Measurements from ENCODE around the gene PLA2G4A.

PLA2G4A gene

DNA sequence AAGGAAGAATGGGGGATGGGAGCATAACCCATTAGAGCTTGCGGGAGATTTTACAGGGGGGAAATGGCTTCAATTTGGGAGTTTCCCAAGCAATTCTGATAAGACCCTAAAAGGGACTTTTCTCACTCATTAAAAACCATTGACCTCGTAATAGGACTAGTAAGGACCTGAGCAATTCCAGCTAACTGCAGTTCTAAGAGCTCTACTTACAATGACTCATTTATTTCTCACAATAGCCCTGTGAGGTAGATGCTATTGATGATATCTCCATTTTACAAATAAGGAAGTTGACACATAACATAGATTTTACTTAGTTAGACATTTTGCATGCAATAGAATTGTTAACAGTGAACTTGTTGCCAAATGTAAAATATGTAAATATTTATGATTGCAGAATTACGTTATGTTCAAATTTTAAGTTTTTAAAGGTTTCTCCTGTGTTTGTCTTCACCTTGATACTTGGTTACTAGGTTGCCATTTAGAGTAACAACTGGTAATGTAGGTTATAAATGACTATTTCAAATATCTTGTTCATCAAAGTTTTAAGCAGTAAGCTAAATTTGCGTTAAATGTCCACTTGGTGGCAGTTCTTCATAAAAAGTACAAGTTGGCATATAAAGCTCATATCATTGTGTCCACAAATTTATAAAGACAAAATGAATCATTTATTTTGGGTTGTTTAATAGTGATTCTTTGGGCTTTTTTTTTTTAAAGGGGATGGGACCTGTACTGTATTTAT is 182.0 kb downstream of the PLA2G4A start:
- Histone ChIP-seq H3K36me3 (ENCODE audit: insufficient read depth, low read length) (no peaks in the 10 kb centered on the region), H3K4me1 (ENCODE audit: insufficient read depth, low read length, poor library complexity, severe bottlenecking) (no peaks in the 10 kb centered on the region), H3K9me2 (replicated peaks; ENCODE audit: low read depth, low read length) (no peaks in the 10 kb centered on the region), H4K20me1 (ENCODE audit: insufficient read depth, low read length, poor library complexity, severe bottlenecking) (no peaks in the 10 kb centered on the region), H3F3A (ENCODE audit: low read depth) (no peaks in the 10 kb centered on the region), H3K4me3 (ENCODE audit: low read length, poor library complexity, severe bottlenecking) (no peak overlapping the region), H3K27me3 (ENCODE audit: insufficient read depth, low read length, poor library complexity, severe bottlenecking) (no peaks in the 10 kb centered on the region), H3K79me2 (ENCODE audit: insufficient read depth, low read length) (no peaks in the 10 kb centered on the region), H3K4me2 (ENCODE audit: low read depth, low read length, poor library complexity, severe bottlenecking) (no peak overlapping the region), H3K9ac (ENCODE audit: low read depth, low read length, poor library complexity, severe bottlenecking) (no peak overlapping the region), H2AFZ (ENCODE audit: low read length) (no peak overlapping the region), H3K9me3 (ENCODE audit: insufficient read depth, low read depth, low read length) (0 out of 2 replicates have a peak, but pooled peaks cover 6% of the 10 kb centered on the region)
- TF ChIP-seq, protein P1, sequence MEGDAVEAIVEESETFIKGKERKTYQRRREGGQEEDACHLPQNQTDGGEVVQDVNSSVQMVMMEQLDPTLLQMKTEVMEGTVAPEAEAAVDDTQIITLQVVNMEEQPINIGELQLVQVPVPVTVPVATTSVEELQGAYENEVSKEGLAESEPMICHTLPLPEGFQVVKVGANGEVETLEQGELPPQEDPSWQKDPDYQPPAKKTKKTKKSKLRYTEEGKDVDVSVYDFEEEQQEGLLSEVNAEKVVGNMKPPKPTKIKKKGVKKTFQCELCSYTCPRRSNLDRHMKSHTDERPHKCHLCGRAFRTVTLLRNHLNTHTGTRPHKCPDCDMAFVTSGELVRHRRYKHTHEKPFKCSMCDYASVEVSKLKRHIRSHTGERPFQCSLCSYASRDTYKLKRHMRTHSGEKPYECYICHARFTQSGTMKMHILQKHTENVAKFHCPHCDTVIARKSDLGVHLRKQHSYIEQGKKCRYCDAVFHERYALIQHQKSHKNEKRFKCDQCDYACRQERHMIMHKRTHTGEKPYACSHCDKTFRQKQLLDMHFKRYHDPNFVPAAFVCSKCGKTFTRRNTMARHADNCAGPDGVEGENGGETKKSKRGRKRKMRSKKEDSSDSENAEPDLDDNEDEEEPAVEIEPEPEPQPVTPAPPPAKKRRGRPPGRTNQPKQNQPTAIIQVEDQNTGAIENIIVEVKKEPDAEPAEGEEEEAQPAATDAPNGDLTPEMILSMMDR (conservative IDR thresholded peaks at IDR 0.05; ENCODE audit: low read length): peak; percentile 60
- no peak for TF ChIP-seq EZH2phosphoT487 (IDR thresholded peaks at IDR 0.05; ENCODE audit: borderline replicate concordance)

DNA sequence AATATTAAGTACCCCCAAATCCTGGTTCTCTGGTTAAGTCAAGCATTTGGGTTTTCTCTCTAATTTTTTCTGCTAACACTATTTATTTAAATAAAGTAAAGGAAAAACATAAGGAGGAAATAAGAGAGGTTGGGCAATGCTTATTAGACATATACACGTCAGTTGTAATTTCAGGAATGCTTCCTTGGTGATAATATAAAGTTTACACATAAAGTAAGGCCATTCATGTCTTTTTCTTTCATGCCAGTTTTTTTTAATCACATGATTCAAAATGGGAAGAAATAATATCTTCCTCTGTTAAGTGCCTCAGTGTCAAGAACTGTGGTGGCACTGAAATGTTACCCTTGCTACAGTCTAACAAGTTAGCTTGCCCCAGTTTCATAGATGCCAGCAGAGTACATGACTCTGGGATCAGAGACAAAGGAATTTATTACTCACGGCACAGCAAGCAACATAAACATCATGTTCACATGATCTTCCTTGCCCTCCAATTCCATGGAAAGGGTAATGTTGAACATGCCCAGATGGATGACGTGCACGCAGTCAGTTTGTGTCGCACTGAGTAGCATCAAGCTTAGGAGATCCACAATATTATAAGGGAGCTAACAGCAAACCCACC is 184.9 kb downstream of the PLA2G4A start:
- Histone ChIP-seq H3F3A (ENCODE audit: low read depth) (no peaks in the 10 kb centered on the region), H4K20me1 (ENCODE audit: insufficient read depth, low read length, poor library complexity, severe bottlenecking) (no peaks in the 10 kb centered on the region), H3K9me2 (replicated peaks; ENCODE audit: low read depth, low read length) (no peaks in the 10 kb centered on the region), H2AFZ (ENCODE audit: low read length) (no peak overlapping the region), H3K4me2 (ENCODE audit: low read depth, low read length, poor library complexity, severe bottlenecking) (no peak overlapping the region), H3K36me3 (ENCODE audit: insufficient read depth, low read length) (no peaks in the 10 kb centered on the region), H3K4me3 (ENCODE audit: low read length, poor library complexity, severe bottlenecking) (no peak overlapping the region), H3K79me2 (ENCODE audit: insufficient read depth, low read length) (no peaks in the 10 kb centered on the region), H3K9me3 (ENCODE audit: insufficient read depth, low read depth, low read length) (no peaks in the 10 kb centered on the region), H3K9ac (ENCODE audit: low read depth, low read length, poor library complexity, severe bottlenecking) (no peak overlapping the region), H3K4me1 (ENCODE audit: insufficient read depth, low read length, poor library complexity, severe bottlenecking) (no peaks in the 10 kb centered on the region), H3K27me3 (ENCODE audit: insufficient read depth, low read length, poor library complexity, severe bottlenecking) (no peaks in the 10 kb centered on the region)
- no peak for TF ChIP-seq EZH2phosphoT487 (IDR thresholded peaks at IDR 0.05; ENCODE audit: borderline replicate concordance)
- TF ChIP-seq, protein P1 (conservative IDR thresholded peaks at IDR 0.05; ENCODE audit: low read length): no peak

DNA sequence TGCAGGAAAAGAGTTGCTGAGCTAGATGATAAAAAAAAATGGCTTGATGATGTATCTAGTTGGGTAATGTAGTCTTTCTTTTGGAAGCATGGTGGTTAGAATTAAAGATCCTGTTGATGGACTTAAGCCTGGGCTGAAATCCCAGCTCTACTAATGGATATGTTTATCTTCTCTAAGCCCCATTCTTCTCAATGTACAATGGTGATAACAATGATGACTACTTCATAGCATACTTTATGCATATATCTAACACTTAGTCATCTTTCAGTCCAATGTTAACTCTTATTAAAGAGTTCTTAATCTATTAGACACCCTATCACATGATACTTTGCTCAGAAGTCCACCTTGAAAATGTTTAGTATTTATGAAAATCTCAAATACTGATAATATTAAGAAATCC is 189.5 kb downstream of the PLA2G4A start:
- Histone ChIP-seq H4K20me1 (ENCODE audit: insufficient read depth, low read length, poor library complexity, severe bottlenecking) (no peaks in the 10 kb centered on the region), H3K9ac (ENCODE audit: low read depth, low read length, poor library complexity, severe bottlenecking) (no peak overlapping the region), H3K9me3 (ENCODE audit: insufficient read depth, low read depth, low read length) (no peaks in the 10 kb centered on the region; the same call in 1 of the 2 replicates), H3K4me1 (ENCODE audit: insufficient read depth, low read length, poor library complexity, severe bottlenecking) (no peaks in the 10 kb centered on the region), H3K36me3 (ENCODE audit: insufficient read depth, low read length) (no peaks in the 10 kb centered on the region), H3K4me2 (ENCODE audit: low read depth, low read length, poor library complexity, severe bottlenecking) (no peak overlapping the region), H3F3A (ENCODE audit: low read depth) (no peaks in the 10 kb centered on the region), H3K9me2 (replicated peaks; ENCODE audit: low read depth, low read length) (no peaks in the 10 kb centered on the region), H3K27me3 (ENCODE audit: insufficient read depth, low read length, poor library complexity, severe bottlenecking) (no peaks in the 10 kb centered on the region), H3K4me3 (ENCODE audit: low read length, poor library complexity, severe bottlenecking) (no peak overlapping the region), H3K79me2 (ENCODE audit: insufficient read depth, low read length) (no peaks in the 10 kb centered on the region), H2AFZ (ENCODE audit: low read length) (no peak overlapping the region)
- no peak for TF ChIP-seq EZH2phosphoT487 (IDR thresholded peaks at IDR 0.05; ENCODE audit: borderline replicate concordance)
- TF ChIP-seq, protein P1 (conservative IDR thresholded peaks at IDR 0.05; ENCODE audit: low read length): no peak

All from Loucy (cell line).